ENCODE measurements around the gene RAB19.

Gene RAB19

DNA sequence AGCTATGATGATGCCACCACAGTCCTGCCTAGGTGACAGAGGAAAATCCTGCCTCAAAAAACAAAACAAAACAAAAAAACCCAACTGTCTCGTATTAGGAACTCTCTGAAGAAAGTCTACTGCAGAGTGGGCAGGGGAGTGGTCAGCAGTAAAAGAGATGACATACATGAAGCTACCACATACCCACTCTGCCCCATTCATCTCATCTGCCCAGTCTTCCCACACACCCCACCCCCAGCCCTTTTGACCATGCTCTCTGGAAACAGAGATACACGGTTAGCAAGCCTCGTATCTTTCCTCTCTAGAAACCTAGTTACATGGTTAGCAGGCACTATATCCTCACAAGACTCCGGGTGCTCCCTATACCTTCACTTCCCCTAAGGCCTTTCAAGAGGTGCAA, 13.8 kb upstream of the RAB19 start:
- TF ChIP-seq, protein P1, sequence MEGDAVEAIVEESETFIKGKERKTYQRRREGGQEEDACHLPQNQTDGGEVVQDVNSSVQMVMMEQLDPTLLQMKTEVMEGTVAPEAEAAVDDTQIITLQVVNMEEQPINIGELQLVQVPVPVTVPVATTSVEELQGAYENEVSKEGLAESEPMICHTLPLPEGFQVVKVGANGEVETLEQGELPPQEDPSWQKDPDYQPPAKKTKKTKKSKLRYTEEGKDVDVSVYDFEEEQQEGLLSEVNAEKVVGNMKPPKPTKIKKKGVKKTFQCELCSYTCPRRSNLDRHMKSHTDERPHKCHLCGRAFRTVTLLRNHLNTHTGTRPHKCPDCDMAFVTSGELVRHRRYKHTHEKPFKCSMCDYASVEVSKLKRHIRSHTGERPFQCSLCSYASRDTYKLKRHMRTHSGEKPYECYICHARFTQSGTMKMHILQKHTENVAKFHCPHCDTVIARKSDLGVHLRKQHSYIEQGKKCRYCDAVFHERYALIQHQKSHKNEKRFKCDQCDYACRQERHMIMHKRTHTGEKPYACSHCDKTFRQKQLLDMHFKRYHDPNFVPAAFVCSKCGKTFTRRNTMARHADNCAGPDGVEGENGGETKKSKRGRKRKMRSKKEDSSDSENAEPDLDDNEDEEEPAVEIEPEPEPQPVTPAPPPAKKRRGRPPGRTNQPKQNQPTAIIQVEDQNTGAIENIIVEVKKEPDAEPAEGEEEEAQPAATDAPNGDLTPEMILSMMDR (conservative IDR thresholded peaks at IDR 0.05; ENCODE audit: control insufficient read depth, insufficient read depth, low read depth, low read length), result no peak
- no peak for DNase-seq (ENCODE audit: low read depth)
- H3K4me3 ChIP-seq (ENCODE audit: control insufficient read depth, low read depth, low read length), result no peak overlapping the region

DNA sequence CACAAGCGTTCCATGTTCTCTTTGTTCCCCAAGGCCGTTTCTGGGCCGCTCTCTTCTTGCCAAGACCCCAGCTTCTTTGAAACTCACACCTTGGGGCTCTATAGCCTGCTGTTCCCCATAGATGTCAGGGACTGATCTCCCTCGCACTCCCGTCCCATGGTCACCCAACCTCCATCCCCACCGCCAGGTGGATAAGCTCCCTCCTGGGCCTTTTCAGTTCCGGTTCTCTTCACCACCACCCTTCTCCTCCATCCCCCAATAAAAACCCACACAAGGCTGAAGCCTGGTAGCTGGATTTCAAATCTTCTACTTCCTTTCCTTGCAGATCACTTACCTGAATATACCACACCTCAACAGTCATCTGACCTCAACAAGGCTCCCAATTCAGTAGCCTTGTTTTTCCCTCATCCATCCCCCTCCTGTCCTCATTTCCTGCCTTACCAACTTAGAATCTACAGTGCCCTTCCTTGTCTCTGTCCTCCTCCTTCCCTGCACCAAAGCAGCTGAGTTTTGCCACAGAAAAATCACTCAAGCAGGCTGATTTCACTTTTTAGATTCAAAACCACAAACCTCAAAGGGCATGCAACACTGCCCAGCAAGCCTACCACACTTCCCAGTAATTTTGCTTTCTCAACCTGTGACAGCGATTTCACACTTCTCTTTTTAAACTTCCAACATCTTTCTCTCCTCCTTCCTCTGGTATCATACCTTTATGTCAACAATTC, 13.2 kb upstream of the RAB19 start:
- H3K4me3 ChIP-seq (ENCODE audit: control insufficient read depth, low read depth, low read length), result no peak overlapping the region
- DNase-seq (ENCODE audit: low read depth), result peak; percentile 22
- TF ChIP-seq, protein P1 (conservative IDR thresholded peaks at IDR 0.05; ENCODE audit: control insufficient read depth, insufficient read depth, low read depth, low read length), result no peak

DNA sequence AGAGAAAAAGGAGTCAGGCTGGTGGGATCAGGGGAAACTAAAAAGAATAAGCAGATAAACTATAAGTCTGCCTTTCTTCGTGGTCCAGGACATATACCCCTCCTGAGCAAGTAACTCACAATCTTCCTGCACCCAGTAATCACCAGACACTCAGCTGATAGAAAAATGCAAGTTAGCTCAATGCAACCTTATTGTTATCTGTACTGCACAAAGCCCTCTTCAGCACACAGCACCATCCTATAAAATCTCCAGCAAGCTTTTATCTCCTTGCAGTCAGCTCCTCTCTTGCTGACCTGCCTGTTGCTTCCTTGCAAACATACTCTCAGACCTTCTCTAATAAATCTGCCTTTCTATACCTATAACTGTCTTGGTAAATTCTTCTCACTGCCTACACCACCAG, 12.2 kb upstream of the RAB19 start:
- TF ChIP-seq, protein P1 (conservative IDR thresholded peaks at IDR 0.05; ENCODE audit: control insufficient read depth, insufficient read depth, low read depth, low read length), result no peak
- no peak overlapping the region for H3K4me3 ChIP-seq (ENCODE audit: control insufficient read depth, low read depth, low read length)
- DNase-seq (ENCODE audit: low read depth), result no peak

DNA sequence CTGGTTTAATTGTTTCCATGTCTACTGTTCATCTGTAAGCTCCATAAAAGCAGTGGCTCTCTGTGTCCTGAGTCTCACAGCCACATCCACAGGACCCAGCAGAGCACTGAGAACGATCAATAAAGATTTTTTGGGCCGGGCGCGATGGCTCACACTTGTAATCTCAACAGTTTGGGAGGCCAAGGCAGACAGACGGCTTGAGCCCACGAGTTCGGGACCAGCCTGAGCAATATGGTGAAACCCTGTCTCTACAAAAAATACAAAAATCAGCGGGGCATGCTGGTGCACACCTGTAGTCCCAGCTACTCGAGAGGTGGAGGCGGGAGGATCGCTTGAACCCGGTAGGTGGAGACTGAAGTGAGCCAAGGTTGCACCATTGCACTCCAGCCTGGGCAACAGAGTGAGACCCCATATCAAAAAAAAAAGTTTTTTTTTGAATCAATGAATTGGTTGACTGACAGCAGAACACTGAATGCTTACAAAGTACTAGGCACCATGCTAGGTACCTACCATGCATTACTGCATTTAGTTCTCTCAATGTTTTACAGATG, 10.0 kb upstream of the RAB19 start:
- TF ChIP-seq, protein P1 (conservative IDR thresholded peaks at IDR 0.05; ENCODE audit: control insufficient read depth, insufficient read depth, low read depth, low read length), result no peak
- DNase-seq (ENCODE audit: low read depth), result no peak
- no peak overlapping the region for H3K4me3 ChIP-seq (ENCODE audit: control insufficient read depth, low read depth, low read length)

DNA sequence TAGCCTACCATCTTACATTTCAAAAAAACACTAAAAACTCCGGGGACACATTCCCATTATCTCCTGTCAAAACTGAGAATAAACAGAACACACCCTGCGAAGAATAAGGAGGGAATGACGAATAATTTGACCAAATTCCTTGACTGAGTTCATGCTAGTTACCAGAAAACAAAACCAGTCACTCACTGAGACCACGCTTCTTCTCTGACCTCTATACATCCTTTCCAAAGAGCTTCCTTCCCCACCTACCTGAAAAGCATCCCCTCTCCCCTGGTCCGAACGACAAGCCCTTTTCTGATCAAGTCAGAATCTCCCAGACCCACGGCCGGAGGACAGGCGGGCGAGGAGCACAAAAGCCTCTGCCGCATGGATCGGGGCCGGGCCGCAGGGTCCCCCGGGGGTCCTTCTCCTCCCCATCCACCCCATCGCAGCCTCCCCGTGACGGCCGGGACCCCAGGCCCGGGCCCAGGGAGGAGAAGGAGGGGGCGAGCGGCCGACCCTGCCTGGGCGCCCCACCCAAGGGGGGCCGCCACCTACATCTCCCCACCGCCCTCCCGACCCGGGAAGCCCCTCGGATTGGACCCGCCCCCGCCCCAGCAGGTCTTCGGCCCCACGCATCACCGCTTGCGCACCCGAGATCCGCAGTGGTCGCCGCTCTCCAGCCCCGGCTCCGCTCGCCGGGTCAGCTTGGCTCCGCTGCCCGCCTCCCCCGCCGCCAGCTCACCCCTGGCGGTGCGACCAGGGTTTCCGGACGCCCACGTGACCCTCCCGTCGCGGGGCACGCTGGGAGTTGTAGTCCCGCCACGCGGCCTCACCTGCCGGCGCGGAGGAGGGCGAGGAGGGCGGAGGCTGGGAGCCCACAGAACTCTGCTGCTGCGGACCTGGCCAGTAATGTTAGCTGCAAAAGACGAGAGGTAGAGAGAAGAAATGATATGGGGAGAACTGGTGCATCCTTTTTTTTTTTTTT, 5.8 kb upstream of the RAB19 start, which contains the start of gene SLC37A3:
SLC37A3 (minus strand) TSS at position 747 of the 967 bp plus-strand sequence. CDS start 16,004 bp downstream, outside the sequence.
- DNase-seq (ENCODE audit: low read depth), result peak; percentile 86
- TF ChIP-seq, protein P1 (conservative IDR thresholded peaks at IDR 0.05; ENCODE audit: control insufficient read depth, insufficient read depth, low read depth, low read length), result no peak
- H3K4me3 ChIP-seq (ENCODE audit: control insufficient read depth, low read depth, low read length), result peak within 1 kb of the TSS; percentile 79

DNA sequence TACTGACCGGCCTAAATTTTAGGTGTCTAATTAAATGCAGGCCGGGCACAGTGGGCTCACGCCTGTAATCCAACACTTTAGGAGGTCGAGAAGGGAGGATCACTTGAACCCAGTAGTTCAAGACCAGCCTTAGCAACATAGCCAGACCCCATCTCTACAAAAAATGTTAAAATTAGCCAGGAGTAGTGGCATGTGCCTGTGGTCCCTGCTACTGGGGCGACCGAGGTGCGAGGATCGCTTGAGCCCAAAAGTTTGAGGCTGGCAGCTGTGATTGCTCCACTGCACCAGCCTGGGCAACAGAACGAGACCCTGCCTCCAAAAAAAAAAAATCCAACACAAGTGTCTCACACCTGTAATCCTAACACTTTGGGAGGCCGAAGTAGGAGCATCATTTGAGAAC, 5.0 kb upstream of the RAB19 start:
- DNase-seq (ENCODE audit: low read depth), result no peak
- TF ChIP-seq, protein P1 (conservative IDR thresholded peaks at IDR 0.05; ENCODE audit: control insufficient read depth, insufficient read depth, low read depth, low read length), result no peak
- no peak overlapping the region for H3K4me3 ChIP-seq (ENCODE audit: control insufficient read depth, low read depth, low read length)

Data from fibroblast of mammary gland (primary cell).